Bronchial epithelial cell (primary cell): ENCODE results near the gene ACADVL. TPM values are rescaled to one million over a fixed set of nuclear protein-coding genes. Genes with fewer than 3 reads are reported as not detected.

Experiments used
- DNase-seq: peaks from one replicate; pipeline ENCODE4 v3.0.0-alpha.2; 2010; ENCODE audit warnings: low read depth
- FAIRE-seq: peaks from 2 replicates; lab custom pipeline; 2011; peaks lifted over from hg19 to GRCh38; lab: Jason Lieb, UNC
- H3K27me3 ChIP-seq: 2 replicates; pipeline ENCODE4 v1.5.1; 2011; ENCODE audit warnings: low read length; ENCODE audit not compliant: control insufficient read depth, insufficient read depth
- H3K36me3 ChIP-seq: 2 replicates; pipeline ENCODE4 v1.5.1; 2011; ENCODE audit warnings: low read length; ENCODE audit not compliant: control insufficient read depth, insufficient read depth
- H3K4me3 ChIP-seq: 2 replicates; pipeline ENCODE4 v1.5.1; 2011; ENCODE audit warnings: mild to moderate bottlenecking, low read depth, low read length, control low read depth
- total RNA-seq: library from RNA; depleted of rRNA; stranded (reverse); fragments of >200 nt; gene quantifications from 2 replicates; pipeline ENCODE4 v1.2.1, GENCODE V29; 2014
- TF ChIP-seq, protein P1 (sequence below): IDR thresholded peaks from 2 replicates; pipeline ENCODE4 v1.5.1; 2011; ENCODE audit warnings: mild to moderate bottlenecking, moderate library complexity, low read length, control low read depth, inconsistent platforms; ENCODE audit not compliant: insufficient read depth, severe bottlenecking

The ACADVL gene
- total RNA-seq, 1 donor from 2014 or later = 216 TPM

DNA sequence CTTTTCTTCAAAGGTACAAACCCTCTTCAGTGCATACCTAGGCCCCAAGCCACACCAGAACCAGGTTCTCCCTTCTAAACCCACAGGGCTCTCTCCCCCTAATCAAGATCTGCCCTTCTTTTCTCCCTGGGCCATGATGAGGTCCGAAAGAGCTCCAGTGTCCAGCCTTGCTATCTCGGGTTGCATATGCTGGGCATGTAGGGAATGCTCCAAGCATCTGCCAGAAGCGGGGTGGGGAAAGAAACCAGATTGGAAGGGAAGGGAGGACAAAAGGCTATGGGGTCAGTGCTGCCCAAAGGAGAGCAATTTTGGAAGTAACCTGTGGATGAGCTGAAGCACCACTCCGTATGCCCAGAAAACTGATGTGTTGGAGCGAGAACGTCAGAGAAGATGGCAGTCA lies 29.5 kb downstream of the ACADVL start:
- no peak overlapping the region for H3K4me3 ChIP-seq
- FAIRE-seq (no peak), DNase-seq (no peak)
- H3K27me3 ChIP-seq = no peaks in the 10 kb centered on the region
- TF ChIP-seq, protein P1, sequence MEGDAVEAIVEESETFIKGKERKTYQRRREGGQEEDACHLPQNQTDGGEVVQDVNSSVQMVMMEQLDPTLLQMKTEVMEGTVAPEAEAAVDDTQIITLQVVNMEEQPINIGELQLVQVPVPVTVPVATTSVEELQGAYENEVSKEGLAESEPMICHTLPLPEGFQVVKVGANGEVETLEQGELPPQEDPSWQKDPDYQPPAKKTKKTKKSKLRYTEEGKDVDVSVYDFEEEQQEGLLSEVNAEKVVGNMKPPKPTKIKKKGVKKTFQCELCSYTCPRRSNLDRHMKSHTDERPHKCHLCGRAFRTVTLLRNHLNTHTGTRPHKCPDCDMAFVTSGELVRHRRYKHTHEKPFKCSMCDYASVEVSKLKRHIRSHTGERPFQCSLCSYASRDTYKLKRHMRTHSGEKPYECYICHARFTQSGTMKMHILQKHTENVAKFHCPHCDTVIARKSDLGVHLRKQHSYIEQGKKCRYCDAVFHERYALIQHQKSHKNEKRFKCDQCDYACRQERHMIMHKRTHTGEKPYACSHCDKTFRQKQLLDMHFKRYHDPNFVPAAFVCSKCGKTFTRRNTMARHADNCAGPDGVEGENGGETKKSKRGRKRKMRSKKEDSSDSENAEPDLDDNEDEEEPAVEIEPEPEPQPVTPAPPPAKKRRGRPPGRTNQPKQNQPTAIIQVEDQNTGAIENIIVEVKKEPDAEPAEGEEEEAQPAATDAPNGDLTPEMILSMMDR = no peak
- H3K36me3 ChIP-seq = peaks cover 5% of the 10 kb centered on the region

DNA sequence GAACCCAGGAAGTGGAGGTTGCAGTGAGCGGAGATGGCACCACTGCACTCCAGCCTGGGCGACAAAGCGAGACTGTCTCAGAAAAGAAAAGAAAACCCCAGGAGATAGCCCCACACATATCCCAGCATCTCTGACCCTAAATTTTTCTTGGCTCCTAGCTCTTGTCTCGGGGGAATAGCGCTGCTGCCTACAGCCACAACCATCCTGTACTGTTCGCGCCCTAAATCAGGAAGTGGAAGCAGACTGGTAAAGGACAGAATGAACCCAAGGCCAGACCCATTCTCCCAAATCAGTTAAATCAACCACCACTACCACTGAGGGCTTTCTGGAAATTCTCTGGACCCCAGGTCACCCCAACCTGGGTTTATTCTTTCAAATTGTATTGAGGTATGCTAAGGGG lies 30.1 kb downstream of the ACADVL start:
- Histone ChIP-seq H3K36me3 (peaks cover 8% of the 10 kb centered on the region), H3K4me3 (no peak overlapping the region), H3K27me3 (no peaks in the 10 kb centered on the region)
- TF ChIP-seq, protein P1 = no peak
- DNase-seq (no peak), FAIRE-seq (no peak)

DNA sequence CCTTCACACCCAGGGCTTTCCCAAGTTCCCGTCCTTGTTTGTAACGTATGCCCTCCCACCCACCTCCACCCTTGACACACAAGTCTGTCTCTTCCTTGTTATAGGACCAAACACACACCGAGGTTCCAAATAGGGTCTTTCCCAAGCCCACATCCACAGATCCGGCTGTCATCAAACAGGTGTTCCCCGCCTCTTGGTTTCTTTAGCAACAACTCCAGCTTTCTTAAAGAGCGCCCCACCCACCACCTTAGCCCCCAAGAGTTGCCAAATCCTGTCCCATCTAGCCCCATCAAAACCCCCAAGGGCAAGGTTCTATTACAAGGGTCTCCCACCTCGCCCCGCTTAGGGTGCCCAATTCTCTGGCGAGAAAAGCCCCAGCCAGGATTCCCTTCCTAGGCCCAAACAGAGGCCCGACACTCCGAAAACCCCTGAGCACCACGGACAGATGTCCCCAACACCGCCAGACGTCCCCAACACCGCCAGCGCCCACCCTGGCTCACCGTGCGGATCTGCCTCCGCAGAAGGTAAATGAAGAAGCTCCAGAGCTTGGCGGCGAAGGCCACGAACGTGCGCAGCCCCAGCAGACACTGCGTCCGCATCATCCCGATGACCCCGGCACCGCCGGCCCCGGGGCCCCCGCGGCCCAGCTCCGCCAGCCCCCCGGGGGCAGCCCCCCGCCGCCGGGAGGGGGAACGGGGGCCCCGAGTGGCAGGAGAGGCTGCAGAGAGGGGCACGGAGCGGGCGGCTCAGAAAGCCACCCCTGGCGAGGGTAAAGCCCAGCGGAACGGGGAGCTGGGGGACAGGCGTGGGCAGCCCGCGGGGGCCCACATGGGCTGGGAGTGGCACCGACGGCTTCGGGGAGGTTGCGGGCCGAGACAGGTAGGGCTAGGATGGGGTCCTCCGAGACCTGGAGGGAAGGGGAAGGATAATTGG lies 31.2 kb downstream of the ACADVL start:
- DNase-seq (no peak), FAIRE-seq (no peak)
- Histone ChIP-seq H3K36me3 (peaks cover 7% of the 10 kb centered on the region), H3K27me3 (no peaks in the 10 kb centered on the region), H3K4me3 (peak overlapping the region; percentile 54)
- TF ChIP-seq, protein P1 = no peak

DNA sequence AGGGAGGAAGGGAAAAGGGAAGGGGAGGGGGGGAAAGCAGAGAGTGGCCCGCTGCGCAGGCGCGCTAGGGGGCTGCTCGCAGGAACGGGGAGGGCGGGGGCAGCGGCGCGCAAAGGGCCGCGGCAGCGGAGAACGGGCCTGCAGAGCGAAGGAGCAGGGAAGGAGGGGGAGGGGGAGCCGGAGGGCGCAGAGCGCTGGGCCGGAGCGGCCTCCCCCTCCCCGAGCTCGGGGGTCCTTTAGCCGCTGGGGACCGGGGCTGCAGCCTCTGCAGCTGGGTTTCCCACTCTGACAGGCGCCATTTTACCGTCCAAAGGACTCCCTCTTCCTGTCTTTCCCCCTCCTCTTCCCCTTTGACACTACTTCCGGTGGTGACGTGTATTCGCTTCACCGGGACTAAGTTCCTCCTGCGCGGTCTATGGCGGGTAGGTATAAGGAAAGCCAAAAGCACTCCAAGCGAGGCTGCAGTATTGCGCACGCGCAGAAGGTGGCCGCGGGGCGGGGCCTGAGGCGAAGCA lies 32.0 kb downstream of the ACADVL start, which contains the start of gene CTDNEP1:
Gene CTDNEP1, minus strand, starts transcription at position 74 of the 515 bp plus-strand sequence. CDS start 438 bp downstream, outside the sequence.
- FAIRE-seq (peak; percentile 64), DNase-seq (peak; percentile 98)
- TF ChIP-seq, protein P1 = no peak
- H3K36me3 ChIP-seq = peaks cover 5% of the 10 kb centered on the region
- peak within 1 kb of the TSS; percentile 54 for H3K4me3 ChIP-seq
- no peaks in the 10 kb centered on the region for H3K27me3 ChIP-seq

DNA sequence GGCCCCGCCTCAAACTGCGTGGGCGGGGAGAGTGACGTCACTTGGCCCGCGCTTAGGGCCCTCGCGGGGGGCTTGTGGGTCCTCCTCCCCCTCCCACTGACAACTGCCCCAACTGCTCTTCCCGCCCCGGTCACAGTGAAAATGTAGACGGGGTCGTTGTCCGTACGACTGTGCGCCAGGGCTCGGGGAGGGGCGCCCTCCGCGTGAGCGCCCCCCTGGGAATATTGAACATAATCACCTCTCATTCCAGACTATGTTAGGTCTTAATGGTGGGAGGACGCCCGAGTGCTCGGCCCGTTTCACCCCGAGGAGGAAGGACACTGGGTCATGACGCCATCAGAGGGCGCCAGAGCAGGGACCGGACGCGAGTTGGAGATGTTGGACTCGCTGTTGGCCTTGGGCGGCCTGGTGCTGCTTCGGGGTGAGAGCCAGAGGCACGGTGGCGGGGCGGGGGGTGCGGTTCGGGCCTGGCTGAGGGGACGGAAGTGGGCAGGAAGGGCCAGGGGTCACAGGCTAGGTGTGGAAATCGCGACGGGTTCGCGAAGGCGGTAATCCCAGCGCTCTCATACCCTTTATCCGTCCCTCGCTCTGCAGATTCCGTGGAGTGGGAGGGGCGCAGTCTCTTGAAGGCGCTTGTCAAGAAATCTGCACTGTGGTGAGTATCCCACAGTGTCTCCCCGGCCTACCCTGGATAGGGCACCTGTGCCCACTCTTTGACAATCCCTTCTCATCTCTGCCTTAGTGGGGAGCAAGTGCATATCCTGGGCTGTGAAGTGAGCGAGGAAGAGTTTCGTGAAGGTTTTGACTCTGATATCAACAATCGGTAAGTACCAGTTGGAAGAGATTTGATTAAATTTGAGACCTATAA lies 32.7 kb downstream of the ACADVL start, which contains the start of gene ELP5:
Gene ELP5, plus strand, starts transcription at position 40 of the 868 bp plus-strand sequence. Its CDS starts 336 bp downstream, at position 376.
- TF ChIP-seq, protein P1 = peak; percentile 38
- FAIRE-seq (no peak), DNase-seq (peak; percentile 84)
- Histone ChIP-seq H3K27me3 (no peaks in the 10 kb centered on the region), H3K4me3 (peak within 1 kb of the TSS; percentile 54), H3K36me3 (peaks cover 3% of the 10 kb centered on the region)
